Fibroblast of skin of abdomen (primary cell): Measurements from ENCODE around the gene RNPEPL1.
A peak's percentile ranks its signal among the peaks of the same experiment; 100 is the strongest.

Experiments used
- DNase-seq: peaks from one replicate; pipeline ENCODE4 v3.0.0-alpha.2; 2013

RNPEPL1 gene

GRCh38 chr2:240566203-240567136 lies 1.8 kb upstream of the RNPEPL1 start:
- peak; percentile 86 for DNase-seq

DNA sequence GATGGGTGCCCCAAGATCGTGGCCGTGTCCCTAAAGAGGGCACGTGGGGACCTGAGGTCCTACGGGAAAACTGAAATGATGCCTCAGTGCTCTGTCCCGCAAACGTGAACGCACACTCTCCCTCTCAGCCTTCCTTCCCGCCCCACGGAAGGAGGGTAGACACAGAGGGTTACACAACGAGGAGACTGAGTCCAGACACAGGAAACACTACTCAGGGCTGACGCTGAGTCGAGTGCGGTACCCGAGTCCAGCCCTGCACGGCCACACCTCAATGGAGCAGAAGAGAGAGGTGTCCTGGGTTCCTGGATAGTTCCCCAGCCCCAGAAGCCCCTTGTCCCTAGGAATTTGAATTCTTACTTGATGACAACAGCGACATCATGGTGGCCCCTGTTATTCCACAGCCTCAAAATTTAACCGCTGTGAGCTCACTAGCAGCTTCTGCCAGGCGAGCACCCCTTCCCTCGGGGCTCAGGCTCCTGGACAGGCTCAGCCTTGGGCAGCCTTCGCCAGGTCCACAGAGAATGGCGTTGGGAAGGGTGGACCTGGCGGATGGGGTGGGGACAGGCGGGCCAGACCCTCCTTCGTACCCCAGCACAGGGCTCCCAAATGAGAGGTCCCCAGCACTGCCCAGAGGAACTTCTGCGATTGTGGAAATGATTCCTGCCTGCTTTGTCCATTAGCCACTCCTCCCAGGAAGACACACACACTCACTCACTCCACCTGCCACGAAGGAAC lies 980 bp upstream of the RNPEPL1 start:
- DNase-seq, result no peak

DNA sequence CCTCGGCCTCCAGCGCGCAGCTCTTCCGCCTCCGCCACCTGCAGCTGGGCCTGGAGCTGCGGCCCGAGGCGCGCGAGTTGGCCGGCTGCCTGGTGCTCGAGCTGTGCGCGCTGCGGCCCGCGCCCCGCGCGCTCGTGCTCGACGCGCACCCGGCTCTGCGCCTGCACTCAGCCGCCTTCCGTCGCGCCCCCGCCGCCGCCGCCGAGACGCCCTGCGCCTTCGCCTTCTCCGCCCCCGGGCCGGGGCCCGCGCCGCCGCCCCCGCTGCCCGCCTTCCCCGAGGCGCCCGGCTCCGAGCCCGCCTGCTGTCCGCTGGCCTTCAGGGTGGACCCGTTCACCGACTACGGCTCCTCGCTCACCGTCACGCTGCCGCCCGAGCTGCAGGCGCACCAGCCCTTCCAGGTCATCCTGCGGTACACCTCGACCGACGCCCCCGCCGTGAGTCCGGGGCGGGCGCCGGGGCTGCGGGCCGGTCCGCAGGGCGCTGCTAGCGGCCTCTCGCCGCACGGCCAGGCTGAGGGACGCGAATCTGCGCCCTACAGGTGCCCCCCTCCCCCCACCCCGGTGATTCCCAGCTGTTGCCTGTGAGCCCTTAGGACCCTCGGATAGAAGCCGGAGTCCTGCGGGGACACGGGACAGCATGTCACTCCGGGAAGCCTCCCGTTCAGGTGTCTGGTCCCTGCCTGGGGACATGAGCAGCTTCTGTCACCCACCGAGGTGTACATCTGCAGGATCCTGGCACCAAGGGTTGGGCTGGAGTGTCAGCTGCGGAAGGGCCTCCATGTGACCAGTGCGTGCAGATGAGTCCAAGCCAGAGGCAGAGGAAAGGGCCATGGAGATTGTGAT lies 616 bp downstream of the RNPEPL1 start:
- peak; percentile 56 for DNase-seq

- DNase-seq, result no peak
Measured at GRCh38 chr2:240569523-240569997, 1.3 kb downstream of the RNPEPL1 start.

DNA sequence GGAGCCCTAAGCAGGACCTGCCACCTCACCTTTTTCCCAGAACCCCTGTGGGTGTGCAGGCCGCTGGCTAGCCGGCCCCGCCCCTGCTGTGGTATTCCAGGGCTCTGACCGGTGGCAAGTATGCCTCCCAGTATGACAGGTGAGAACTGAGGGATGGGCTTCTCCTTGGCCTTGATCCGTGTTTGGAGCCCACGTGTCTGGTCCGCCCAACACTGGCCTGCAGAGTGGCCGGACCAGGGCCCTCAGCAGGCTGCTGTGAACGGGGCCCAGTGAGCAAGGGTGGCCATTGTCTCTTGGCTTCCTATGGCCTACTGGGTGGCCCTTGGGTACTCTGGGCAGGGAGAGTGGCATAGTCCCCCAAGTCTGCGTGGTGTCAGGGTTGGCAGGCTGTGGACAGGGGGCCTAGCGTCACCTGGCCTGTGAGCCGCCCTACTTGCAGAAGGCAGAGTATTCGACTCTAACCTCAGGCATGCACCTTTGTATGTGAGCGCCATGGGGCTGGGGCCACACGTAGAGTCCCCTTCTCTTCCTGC lies 1.8 kb downstream of the RNPEPL1 start:
- DNase-seq, result no peak

DNA sequence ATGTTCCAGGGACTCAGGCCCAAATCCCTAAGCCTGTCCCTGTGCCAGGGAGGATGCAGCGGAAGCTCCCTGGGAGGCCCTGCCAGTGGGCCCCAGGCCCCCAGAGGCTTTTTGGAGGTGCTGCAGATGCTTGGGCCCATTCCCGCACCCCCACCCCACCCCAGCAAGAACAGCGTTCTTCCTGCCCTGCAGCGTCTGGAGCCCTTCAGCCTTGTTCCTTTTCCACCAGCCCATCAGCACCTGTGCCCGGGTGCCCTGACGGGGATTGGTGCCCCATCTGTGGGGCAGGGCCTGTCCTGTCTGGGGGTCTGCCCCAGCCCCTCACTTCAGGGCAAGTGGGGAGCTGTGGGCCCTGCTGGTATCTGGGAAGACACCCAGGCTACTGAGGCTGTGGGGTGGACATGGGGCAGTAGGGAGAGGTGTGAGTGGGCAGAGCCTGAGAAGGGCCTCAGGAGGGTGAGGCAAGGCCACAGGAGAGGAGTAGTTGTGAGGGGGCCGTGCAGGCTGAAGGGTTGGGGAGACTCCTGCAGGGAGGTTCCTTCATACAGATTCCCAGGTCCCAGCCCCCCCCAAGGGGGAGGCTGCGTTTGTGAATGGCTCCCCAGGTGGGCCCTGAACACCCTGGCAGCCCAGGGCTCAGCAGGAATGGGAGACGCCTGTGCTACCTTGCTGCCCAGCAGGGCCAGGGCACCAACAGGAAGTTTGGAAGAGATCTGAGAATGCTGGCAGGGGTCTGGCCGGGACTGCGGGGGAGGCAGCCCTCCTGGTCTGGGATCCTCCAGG lies 2.4 kb downstream of the RNPEPL1 start:
- DNase-seq, result no peak

DNA sequence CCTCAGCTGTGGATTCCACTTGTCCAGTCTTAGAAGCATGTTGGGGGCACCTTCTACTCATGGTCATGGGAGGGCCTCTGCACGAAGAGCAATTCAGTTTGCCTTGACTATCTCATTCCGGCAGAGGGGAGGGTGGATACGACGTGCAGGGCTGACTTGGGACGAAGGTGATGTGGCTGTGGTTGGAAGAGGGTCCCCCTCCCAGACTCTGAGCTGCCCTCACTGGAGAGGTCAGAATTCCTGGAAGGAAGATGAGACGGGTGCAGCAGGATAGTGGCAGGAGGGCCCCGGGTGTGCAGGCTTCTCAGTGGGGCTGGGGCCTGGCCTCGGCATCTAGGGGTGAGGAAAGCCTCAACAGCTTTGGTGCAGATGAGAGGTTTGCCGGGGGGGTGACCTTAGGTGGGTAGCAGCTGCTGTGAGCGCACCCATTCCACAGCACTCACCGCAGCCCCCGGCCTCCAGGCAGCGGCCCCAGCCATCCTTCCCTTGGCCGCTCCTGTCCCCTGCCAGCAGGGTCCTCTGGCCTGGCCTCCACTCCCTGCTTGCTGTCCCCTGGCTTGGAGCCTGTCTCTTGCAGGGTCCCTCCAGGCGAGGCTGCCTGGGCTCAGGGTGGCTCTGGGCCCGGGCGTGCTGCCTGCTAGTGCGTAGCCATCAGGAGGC lies 3.2 kb downstream of the RNPEPL1 start:
- no peak for DNase-seq

DNA sequence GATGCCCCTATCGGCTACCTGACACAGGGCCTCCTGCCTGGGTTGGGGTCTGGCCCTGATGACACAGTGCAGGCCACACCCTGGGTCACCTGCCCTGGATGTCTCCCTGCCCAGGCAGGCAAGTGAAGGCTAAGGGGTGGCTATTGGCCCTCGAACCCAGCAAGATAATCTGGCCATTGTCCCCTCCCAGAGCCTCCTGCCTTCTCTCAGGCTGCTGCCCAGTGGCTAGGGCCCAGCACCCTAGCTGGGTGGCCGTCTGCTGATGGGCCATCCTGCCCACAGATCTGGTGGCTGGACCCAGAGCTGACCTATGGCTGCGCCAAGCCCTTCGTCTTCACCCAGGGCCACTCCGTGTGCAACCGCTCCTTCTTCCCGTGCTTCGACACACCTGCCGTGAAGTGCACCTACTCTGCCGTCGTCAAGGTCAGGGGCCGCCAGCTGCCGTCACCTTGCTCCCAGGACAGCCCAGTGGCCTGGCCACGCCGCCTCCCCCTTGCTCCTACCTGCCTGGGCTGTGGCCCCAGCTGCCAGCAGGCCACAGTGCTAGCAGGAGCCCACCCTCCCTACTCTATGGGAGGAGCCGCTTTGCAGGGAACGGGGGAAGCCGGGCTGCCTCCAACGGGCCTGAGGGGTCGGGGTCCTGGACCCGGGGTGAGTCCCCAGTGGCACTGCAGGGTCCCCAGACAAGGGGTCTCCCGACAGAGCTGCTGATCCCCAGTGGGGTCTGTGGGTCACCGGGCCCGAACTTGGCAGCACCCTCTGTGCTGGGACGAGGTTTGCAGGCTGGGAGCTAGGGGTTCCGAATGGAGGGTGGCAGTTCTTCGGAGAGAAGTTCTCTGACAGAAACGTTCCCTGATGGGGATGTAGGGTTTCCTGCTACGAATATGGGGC lies 4.1 kb downstream of the RNPEPL1 start:
- DNase-seq, result no peak

DNA sequence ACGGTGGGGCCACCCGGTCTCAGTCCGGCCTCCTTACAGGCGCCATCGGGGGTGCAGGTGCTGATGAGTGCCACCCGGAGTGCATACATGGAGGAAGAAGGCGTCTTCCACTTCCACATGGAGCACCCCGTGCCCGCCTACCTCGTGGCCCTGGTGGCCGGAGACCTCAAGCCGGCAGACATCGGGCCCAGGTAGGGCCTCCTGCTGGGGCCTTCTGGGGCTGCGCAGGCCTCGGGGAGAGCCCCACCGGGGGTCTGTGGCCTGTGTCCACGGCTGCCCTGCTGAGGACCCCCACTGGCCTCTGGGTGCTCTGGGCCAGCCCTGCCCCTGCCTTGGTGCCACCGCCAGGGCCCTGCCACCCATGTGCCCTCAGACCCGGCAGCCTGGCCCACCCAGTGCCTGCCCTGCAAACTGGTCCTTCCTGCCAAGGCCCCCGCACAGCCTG lies 4.8 kb downstream of the RNPEPL1 start:
- DNase-seq, result no peak

- no peak for DNase-seq
Measured at GRCh38 chr2:240573516-240574385, 5.5 kb downstream of the RNPEPL1 start.

DNA sequence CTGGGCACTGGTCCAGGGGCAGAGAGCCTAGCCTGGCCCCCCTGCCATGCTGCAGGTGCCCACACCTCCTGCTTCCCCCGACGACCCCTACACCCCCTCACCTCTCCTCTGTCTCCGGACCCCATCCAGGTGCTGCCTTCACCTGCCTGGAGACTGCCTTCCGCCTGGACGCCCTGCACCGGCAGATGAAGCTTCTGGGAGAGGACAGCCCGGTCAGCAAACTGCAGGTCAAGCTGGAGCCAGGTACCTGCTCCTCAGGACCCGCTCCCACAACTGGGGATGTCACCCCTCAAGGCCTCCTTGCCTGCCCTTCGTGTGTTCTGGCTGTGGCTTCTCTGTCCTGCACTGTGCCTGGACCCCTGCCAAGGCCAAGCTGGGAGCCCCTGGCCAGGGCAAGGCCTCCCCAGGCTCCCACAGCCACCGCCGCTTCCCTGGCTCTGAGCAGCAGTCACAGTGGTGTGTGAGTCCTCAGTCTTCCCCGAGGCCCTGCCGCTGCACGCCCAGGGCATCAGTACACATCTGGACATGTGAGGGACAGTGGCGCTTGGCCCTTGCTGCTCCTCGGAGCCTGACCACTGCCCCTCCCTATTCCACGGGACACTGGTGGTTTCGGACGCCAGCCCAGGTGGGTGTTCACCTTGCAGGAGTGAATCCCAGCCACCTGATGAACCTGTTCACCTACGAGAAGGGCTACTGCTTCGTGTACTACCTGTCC lies 6.3 kb downstream of the RNPEPL1 start:
- DNase-seq, result no peak

- no peak for DNase-seq
Measured at GRCh38 chr2:240575101-240575965, 7.0 kb downstream of the RNPEPL1 start.

GRCh38 chr2:240576036-240576435 lies 7.8 kb downstream of the RNPEPL1 start:
- DNase-seq, result no peak

DNA sequence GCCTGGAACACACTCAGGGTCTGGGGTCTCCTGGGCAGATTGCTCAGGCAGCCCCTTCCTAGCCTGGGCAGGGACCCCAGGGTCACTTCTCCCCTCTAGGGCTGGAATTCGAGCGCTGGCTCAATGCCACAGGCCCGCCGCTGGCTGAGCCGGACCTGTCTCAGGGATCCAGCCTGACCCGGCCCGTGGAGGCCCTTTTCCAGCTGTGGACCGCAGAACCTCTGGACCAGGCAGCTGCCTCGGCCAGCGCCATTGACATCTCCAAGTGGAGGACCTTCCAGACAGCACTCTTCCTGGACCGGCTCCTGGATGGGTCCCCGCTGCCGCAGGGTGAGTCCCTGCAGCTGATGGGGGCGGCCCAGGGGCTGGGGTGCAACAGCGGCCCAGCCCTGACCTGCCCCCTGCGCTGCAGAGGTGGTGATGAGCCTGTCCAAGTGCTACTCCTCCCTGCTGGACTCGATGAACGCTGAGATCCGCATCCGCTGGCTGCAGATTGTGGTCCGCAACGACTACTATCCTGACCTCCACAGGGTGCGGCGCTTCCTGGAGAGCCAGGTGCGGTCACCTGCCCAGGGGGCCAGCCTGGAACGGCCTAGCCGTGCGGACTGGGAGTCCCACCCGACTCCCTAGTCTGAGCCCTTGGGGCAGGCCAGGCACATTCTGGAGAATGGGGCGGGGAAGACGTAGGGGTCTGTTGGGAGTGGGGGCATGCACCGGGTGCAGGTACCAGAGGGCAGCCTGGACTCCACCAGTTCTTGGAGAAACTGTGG lies 8.3 kb downstream of the RNPEPL1 start:
- no peak for DNase-seq

- no peak for DNase-seq
Measured at GRCh38 chr2:240577281-240578109, 9.2 kb downstream of the RNPEPL1 start.

DNA sequence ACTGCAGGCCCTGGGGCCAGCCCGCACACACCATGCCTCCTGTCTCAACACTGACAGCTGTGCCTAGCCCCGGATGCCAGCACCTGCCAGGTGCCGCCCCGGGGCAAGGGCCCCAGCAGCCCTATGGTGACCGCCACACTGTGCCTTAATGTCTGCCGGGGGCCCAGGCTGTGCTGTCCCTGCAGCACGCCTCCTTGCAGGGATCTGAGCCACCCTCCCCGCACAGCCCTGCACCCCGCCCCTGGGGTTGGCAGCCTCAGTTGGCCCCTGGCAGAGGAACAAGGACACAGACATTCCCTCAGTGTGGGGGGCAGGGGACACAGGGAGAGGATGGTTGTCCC lies 9.8 kb downstream of the RNPEPL1 start:
- no peak for DNase-seq
